K562 (cell line): Measurements from ENCODE around the gene DUS1L. TPM values are rescaled to one million over a fixed set of nuclear protein-coding genes. Genes with fewer than 3 reads are reported as not detected.

Experiments used
- CEBPB ChIP-seq: fragments of 450-650 bp; IDR thresholded peaks from 2 replicates; pipeline ENCODE4 v1.6.1; 2016; ENCODE audit warnings: missing genetic modification characterization, missing compliant biosample characterization
- CHCHD3 ChIP-seq: fragments of 250-450 bp; sonication (Bioruptor Pico); IDR thresholded peaks from 2 replicates; pipeline ENCODE4 v2.1.2; 2022; ENCODE audit warnings: mild to moderate bottlenecking
- CHD2 ChIP-seq: IDR thresholded peaks from 2 replicates; pipeline ENCODE4 v1.6.1; 2011; ENCODE audit warnings: low read depth, low read length
- DNMT1 ChIP-seq: fragments of 450-650 bp; IDR thresholded peaks from 2 replicates; pipeline ENCODE4 v1.6.1; 2016; ENCODE audit warnings: antibody characterized with exemption, mild to moderate bottlenecking
- MTA3 ChIP-seq: fragments of 450-650 bp; formaldehyde crosslinking; IDR thresholded peaks from 2 replicates; pipeline ENCODE4 v1.6.1; 2017; ENCODE audit warnings: mild to moderate bottlenecking, borderline replicate concordance
- MYNN ChIP-seq, 2 experiments: sonication (generic); formaldehyde crosslinking in 1 of 2; IDR thresholded peaks; 2 replicates each; pipeline versions ENCODE4 v1.5.0 to v1.6.1; 2016 to 2020; ENCODE audit warnings: antibody characterized with exemption in 1 of 2, missing genetic modification reagents in 1 of 2
- PML ChIP-seq: IDR thresholded peaks from 2 replicates; pipeline ENCODE4 v1.6.1; 2012; ENCODE audit warnings: low read length, inconsistent platforms
- POLR2AphosphoS5 ChIP-seq: IDR thresholded peaks from 2 replicates; pipeline ENCODE4 v1.6.1; 2011; ENCODE audit warnings: mild to moderate bottlenecking, low read depth, low read length, moderate library complexity; ENCODE audit not compliant: control insufficient read depth, insufficient read depth
- POLR3G ChIP-seq: IDR thresholded peaks from 2 replicates; pipeline ENCODE4 v1.6.1; 2011; ENCODE audit not compliant: insufficient read length, insufficient replicate concordance; ENCODE audit errors: extremely low read depth
- SIRT6 ChIP-seq: IDR thresholded peaks from one replicate; pipeline ENCODE4 v1.6.1; 2012; ENCODE audit warnings: low read depth, mild to moderate bottlenecking, control low read depth, inconsistent platforms, low read length, moderate library complexity
- SUPT5H ChIP-seq: fragments of 450-650 bp; IDR thresholded peaks from 2 replicates; pipeline ENCODE4 v1.6.1; 2016
- TBL1XR1 ChIP-seq, 2 experiments: IDR thresholded peaks; 2 replicates each; pipeline ENCODE4 v1.6.1; 2012; ENCODE audit warnings: improper control_type of control experiment in 2 of 2, low read length in 2 of 2, mild to moderate bottlenecking in 1 of 2
- ZNF239 ChIP-seq: fragments of 250-450 bp; sonication (Bioruptor Pico); IDR thresholded peaks from 2 replicates; pipeline ENCODE4 v1.4.0; 2020; ENCODE audit warnings: mild to moderate bottlenecking
- ZNF830 ChIP-seq: fragments of 250-450 bp; sonication (Bioruptor Pico); IDR thresholded peaks from 2 replicates; pipeline ENCODE4 v1.5.0; 2021; ENCODE audit warnings: mild to moderate bottlenecking
- polyA plus RNA-seq, 8 experiments: library from polyadenylated mRNA; depleted of rRNA in 4 of 8; stranded (reverse) in 5 of 8; unstranded in 3 of 8; fragments of >200 nt; fragmentation: Nextera tagmentation in 2 of 8; fragmentation: Illumina TruSeq in 1 of 8; extraction: Ambion mirVana in 2 of 8; extraction: Trizol in 1 of 8; gene quantifications; 2 replicates each; pipeline versions ENCODE4 v1.2.1 to v1.2.3, GENCODE V29; 2011 to 2014; ENCODE audit warnings: inconsistent platforms in 1 of 8, missing spikeins in 1 of 8
- total RNA-seq, 7 experiments: library from RNA; depleted of rRNA in 6 of 7; stranded (reverse); fragments of >200 nt in 6 of 7; fragmentation: Illumina TruSeq in 2 of 7; extraction: Trizol in 2 of 7; gene quantifications; 2 replicates each; pipeline versions ENCODE4 v1.2.1 to v1.2.3, GENCODE V29; 2011 to 2021; ENCODE audit warnings: low replicate concordance in 1 of 7
- TF ChIP-seq, protein P1 (sequence below): sonication (generic); IDR thresholded peaks from 2 replicates; pipeline ENCODE4 v1.6.1; 2016
- TF ChIP-seq, protein P2 (sequence below): fragments of 200-600 bp; sonication (generic); IDR thresholded peaks from one replicate; pipeline ENCODE4 v1.6.1; 2012; ENCODE audit warnings: mild to moderate bottlenecking, low read depth, low read length, inconsistent platforms

DUS1L gene
- total and polyA plus RNA-seq, 9 of the 15 experiments (the other 6 are each of a cell fraction or from before 2014, with no cell fraction given), result 7.8 to 210 (median 83.9) TPM

DNA sequence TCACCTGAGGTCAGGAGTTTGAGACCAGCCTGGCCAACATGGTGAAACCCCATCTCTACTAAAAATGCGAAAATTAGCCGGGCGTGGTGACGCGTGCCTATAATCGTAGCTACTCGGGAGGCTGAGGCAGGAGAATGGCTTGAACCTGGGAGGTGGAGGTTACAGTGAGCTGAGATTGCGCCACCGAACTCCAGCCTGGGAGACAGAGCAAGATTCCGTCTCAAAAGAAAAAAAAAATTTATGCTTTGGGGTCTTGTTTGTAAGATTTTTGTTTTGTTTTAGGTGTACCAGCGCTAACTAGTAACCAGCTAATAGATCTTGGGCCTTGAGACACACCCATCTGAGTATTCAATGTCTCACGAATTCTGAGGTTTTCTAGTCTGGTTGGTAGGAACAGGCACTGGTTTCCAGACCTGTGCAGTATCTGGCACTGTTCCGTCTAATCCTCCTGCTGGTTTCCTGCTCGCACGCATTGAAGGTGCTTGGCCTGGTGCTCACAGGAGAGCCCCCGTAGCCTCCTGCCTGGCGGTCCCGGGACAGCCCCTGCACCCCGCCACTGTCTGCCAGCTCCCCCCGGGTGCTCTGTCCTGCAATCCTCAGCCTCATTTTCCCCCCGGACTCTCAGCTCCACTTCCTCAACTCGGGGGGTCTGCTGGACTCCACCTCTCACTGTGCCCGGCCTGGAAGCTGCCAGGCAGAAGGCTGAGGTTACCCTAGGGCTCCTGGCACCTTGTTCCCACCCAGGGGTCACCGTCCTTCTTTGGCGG lies 10.6 kb upstream of the DUS1L start (continued):
- TF ChIP-seq CEBPB (tag) (0 out of 2 replicates have a peak, but pooled peaks have one; percentile 40), POLR2AphosphoS5 (peak; percentile 62; the same call in 1 of the 2 replicates), CHD2 (peak; percentile 7; the same call in 1 of the 2 replicates), POLR3G (no peak), PML (peak; percentile 9; the same call in 1 of the 2 replicates), DNMT1 (no peak), CHCHD3 (no peak), MYNN (IDR thresholded peaks at IDR 0.05) (peak; percentile 18; the same call in 1 of the 2 replicates), MYNN (CRISPR knock-in tag; IDR thresholded peaks at IDR 0.05) (no peak), TBL1XR1 (IDR thresholded peaks at IDR 0.05; ENCODE audit: low read length in 2 of 2) (0 out of 4 replicates have a peak, but pooled peaks of 1 of the 2 experiments have one; percentile 20), ZNF239 (CRISPR knock-in tag) (no peak), ZNF830 (CRISPR knock-in tag) (no peak), MTA3 (no peak), SIRT6 (no peak), SUPT5H (no peak; the same call in 1 of the 2 replicates)
- TF ChIP-seq, protein P1, sequence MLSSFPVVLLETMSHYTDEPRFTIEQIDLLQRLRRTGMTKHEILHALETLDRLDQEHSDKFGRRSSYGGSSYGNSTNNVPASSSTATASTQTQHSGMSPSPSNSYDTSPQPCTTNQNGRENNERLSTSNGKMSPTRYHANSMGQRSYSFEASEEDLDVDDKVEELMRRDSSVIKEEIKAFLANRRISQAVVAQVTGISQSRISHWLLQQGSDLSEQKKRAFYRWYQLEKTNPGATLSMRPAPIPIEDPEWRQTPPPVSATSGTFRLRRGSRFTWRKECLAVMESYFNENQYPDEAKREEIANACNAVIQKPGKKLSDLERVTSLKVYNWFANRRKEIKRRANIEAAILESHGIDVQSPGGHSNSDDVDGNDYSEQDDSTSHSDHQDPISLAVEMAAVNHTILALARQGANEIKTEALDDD, result peak; percentile 35; the same call in 1 of the 2 replicates
- TF ChIP-seq, protein P2, sequence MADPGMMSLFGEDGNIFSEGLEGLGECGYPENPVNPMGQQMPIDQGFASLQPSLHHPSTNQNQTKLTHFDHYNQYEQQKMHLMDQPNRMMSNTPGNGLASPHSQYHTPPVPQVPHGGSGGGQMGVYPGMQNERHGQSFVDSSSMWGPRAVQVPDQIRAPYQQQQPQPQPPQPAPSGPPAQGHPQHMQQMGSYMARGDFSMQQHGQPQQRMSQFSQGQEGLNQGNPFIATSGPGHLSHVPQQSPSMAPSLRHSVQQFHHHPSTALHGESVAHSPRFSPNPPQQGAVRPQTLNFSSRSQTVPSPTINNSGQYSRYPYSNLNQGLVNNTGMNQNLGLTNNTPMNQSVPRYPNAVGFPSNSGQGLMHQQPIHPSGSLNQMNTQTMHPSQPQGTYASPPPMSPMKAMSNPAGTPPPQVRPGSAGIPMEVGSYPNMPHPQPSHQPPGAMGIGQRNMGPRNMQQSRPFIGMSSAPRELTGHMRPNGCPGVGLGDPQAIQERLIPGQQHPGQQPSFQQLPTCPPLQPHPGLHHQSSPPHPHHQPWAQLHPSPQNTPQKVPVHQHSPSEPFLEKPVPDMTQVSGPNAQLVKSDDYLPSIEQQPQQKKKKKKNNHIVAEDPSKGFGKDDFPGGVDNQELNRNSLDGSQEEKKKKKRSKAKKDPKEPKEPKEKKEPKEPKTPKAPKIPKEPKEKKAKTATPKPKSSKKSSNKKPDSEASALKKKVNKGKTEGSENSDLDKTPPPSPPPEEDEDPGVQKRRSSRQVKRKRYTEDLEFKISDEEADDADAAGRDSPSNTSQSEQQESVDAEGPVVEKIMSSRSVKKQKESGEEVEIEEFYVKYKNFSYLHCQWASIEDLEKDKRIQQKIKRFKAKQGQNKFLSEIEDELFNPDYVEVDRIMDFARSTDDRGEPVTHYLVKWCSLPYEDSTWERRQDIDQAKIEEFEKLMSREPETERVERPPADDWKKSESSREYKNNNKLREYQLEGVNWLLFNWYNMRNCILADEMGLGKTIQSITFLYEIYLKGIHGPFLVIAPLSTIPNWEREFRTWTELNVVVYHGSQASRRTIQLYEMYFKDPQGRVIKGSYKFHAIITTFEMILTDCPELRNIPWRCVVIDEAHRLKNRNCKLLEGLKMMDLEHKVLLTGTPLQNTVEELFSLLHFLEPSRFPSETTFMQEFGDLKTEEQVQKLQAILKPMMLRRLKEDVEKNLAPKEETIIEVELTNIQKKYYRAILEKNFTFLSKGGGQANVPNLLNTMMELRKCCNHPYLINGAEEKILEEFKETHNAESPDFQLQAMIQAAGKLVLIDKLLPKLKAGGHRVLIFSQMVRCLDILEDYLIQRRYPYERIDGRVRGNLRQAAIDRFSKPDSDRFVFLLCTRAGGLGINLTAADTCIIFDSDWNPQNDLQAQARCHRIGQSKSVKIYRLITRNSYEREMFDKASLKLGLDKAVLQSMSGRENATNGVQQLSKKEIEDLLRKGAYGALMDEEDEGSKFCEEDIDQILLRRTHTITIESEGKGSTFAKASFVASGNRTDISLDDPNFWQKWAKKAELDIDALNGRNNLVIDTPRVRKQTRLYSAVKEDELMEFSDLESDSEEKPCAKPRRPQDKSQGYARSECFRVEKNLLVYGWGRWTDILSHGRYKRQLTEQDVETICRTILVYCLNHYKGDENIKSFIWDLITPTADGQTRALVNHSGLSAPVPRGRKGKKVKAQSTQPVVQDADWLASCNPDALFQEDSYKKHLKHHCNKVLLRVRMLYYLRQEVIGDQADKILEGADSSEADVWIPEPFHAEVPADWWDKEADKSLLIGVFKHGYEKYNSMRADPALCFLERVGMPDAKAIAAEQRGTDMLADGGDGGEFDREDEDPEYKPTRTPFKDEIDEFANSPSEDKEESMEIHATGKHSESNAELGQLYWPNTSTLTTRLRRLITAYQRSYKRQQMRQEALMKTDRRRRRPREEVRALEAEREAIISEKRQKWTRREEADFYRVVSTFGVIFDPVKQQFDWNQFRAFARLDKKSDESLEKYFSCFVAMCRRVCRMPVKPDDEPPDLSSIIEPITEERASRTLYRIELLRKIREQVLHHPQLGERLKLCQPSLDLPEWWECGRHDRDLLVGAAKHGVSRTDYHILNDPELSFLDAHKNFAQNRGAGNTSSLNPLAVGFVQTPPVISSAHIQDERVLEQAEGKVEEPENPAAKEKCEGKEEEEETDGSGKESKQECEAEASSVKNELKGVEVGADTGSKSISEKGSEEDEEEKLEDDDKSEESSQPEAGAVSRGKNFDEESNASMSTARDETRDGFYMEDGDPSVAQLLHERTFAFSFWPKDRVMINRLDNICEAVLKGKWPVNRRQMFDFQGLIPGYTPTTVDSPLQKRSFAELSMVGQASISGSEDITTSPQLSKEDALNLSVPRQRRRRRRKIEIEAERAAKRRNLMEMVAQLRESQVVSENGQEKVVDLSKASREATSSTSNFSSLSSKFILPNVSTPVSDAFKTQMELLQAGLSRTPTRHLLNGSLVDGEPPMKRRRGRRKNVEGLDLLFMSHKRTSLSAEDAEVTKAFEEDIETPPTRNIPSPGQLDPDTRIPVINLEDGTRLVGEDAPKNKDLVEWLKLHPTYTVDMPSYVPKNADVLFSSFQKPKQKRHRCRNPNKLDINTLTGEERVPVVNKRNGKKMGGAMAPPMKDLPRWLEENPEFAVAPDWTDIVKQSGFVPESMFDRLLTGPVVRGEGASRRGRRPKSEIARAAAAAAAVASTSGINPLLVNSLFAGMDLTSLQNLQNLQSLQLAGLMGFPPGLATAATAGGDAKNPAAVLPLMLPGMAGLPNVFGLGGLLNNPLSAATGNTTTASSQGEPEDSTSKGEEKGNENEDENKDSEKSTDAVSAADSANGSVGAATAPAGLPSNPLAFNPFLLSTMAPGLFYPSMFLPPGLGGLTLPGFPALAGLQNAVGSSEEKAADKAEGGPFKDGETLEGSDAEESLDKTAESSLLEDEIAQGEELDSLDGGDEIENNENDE, result peak; percentile 64
